ENCODE measurements around the gene CEP57L1.
"Not testable (repeated sequence)": the region's sequence is repeated elsewhere in the genome, so short reads cannot be mapped to it uniquely, and the experiment has no call there.

Gene CEP57L1

GRCh38 chr6:109179507-109179906, 84.2 kb downstream of the CEP57L1 start:
- no peak for DNase-seq

GRCh38 chr6:109182578-109182977, 87.3 kb downstream of the CEP57L1 start:
- DNase-seq, result no peak

GRCh38 chr6:109183109-109183650, 87.9 kb downstream of the CEP57L1 start:
- DNase-seq, result no peak

GRCh38 chr6:109184638-109185037, 89.3 kb downstream of the CEP57L1 start:
- DNase-seq, result no peak

- DNase-seq, result no peak
Observed at GRCh38 chr6:109186012-109186411, 90.7 kb downstream of the CEP57L1 start.

DNA sequence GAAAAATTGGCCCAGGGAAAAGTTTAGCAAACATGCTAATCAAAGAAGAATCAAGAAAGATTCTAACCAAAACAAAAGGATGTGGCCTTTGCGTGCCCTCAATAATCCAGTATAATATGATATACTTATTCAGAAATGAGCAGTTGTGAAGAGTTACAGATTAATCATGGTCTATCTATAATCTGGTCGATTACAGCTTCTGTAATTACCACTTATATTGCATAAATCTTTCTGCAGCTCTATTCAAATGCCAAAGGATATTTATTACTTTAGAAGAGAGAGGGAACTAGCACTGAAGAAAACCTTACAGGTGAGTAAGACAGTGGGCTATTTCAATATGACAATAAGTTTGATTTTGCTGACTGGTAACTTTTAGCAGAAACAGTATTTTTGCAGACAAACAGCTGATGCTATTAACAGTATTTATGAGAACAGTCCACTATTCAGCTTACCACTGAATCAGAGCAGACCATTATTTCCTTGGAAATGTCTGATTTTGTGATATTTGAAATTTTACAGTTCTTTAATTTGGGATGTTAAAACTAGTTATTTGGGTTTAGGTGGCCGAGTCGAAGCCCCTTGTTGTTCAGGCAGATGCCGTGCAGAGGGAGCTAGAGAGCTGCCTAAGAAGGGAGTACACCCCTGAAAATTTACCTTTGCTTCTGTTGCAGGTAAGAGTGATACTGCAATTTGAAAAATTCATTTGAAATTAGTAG, 92.2 kb downstream of the CEP57L1 start:
- no peak for DNase-seq

- no peak for DNase-seq
Observed at GRCh38 chr6:109188115-109188411, 92.8 kb downstream of the CEP57L1 start.

GRCh38 chr6:109191368-109191767, 96.1 kb downstream of the CEP57L1 start:
- not testable (repeated sequence) for DNase-seq

DNA sequence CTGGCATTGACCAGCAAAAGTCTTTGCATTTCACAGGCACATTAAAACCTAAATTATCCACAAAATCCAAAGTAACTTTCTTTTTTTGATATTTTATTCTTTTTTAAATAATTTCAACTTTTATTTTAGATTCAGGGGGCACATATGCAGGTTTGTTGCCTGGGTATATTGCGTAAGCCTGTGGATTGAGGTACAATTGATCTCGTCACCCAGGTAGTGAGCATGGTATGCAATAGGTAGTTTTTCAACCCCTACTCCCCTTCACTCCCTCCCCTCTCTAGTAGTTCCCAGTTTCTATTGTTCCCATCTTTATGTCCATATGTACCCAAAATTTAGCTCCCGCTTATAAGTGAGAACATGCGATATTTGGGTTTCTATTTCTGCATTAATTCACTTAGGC, 97.6 kb downstream of the CEP57L1 start:
- no peak for DNase-seq

GRCh38 chr6:109194880-109195279, 99.6 kb downstream of the CEP57L1 start:
- DNase-seq, result no peak

- DNase-seq, result no peak
Observed at GRCh38 chr6:109197061-109197460, 101.8 kb downstream of the CEP57L1 start.

- DNase-seq, result no peak
Observed at GRCh38 chr6:109202409-109203264, 107.3 kb downstream of the CEP57L1 start.

GRCh38 chr6:109204511-109204910, 109.2 kb downstream of the CEP57L1 start:
- DNase-seq, result no peak

DNA sequence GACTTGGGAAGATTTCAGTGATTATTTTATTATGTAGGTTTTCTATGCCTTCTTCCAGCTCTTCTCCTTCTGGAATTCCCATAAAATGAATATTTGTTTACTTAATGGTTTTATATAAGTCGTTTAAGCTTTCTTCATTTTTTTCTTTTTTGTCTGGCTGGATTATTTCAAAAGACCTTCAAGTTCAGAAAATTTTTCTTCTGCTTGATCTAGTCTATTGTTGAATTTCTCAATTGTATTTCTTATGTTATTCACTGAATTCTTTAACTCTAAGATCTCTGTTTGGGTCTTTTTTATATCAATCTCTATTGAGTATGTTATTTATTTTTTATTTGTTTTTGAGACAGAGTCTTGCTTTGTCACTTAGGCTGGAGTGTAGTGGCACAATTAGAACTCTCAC, 117.4 kb downstream of the CEP57L1 start:
- DNase-seq, result no peak
